HCT116 (cell line): Measurements from ENCODE around the gene RBM8A. TPM values are rescaled to one million over a fixed set of nuclear protein-coding genes. Genes with fewer than 3 reads are reported as not detected.

Source experiments
- ATAC-seq: fragments of 200-7000 bp; cut with Tn5 transposase; 2 replicates; pipeline ENCODE4 v1.9.1; 2020; ENCODE audit warnings: mild to moderate bottlenecking, moderate library complexity
- BruUV-seq: library from RNA; stranded (reverse); fragments of 400-500 nt; replicated peaks from 2 replicates; lab custom pipeline; 2021; lab: Mats Ljungman, UMichigan
- CTCF ChIA-PET: fragments of 300-600 bp; sonication (Branson Sonifier 250); formaldehyde crosslinking; loops from one replicate; lab custom pipeline; 2021; ENCODE audit warnings: antibody characterized with exemption; lab: Charles Lee
- POLR2A ChIA-PET: fragments of 300-600, 350-600 bp; sonication (Branson Sonifier 250); formaldehyde crosslinking; loops from one replicate; lab custom pipeline; 2021; ENCODE audit warnings: antibody characterized with exemption; lab: Charles Lee
- RAD21 ChIA-PET, 2 experiments: fragments of 300-600 bp; sonication (Branson Sonifier 250); formaldehyde crosslinking; loops; one replicate each; lab custom pipeline; 2023; ENCODE audit warnings: low total read pairs in 2 of 2; ENCODE audit not compliant: uncharacterized antibody in 2 of 2, unreplicated experiment in 2 of 2, low non-redundant PET in 1 of 2; lab: Charles Lee
- DNase-seq: peaks from one replicate; pipeline ENCODE4 v3.0.0-alpha.2; 2010; ENCODE audit warnings: low read depth, low spot score
- H2AFZ ChIP-seq: fragments of 200-600 bp; shearing (Covaris generic), sonication (generic); 2 replicates; pipeline ENCODE4 v1.6.1; 2017; ENCODE audit warnings: low read depth, mixed run types, mixed read lengths, antibody characterized with exemption, low read length; ENCODE audit not compliant: poor library complexity, severe bottlenecking
- H3K27ac ChIP-seq: 2 replicates; pipeline ENCODE4 v1.5.1; 2012; ENCODE audit warnings: low read depth, low read length
- H3K27me3 ChIP-seq: fragments of 200-600 bp; sonication (generic); 2 replicates; pipeline ENCODE4 v1.6.1; 2016; ENCODE audit warnings: mixed run types, low read length, mixed read lengths; ENCODE audit not compliant: insufficient read depth
- H3K36me3 ChIP-seq, 2 experiments: fragments of 200-500 bp in 1 of 2; fragments of 200-600 bp in 1 of 2; sonication (Bioruptor generic) in 1 of 2; sonication (generic) in 1 of 2; 2 replicates each; pipeline versions ENCODE4 v1.5.1 to v1.6.1; 2014 to 2016; ENCODE audit warnings: low read length in 2 of 2, inconsistent platforms in 1 of 2, mixed read lengths in 1 of 2, mixed run types in 1 of 2; ENCODE audit not compliant: insufficient read depth in 2 of 2, control insufficient read depth in 1 of 2
- H3K4me1 ChIP-seq, 2 experiments: fragments of 200-600 bp in 1 of 2; sonication (generic) in 1 of 2; 2 replicates each; pipeline versions ENCODE4 v1.5.1 to v1.6.1; 2012 to 2017; ENCODE audit warnings: low read length in 2 of 2, inconsistent platforms in 1 of 2, mild to moderate bottlenecking in 1 of 2, mixed read lengths in 1 of 2, mixed run types in 1 of 2, moderate library complexity in 1 of 2; ENCODE audit not compliant: insufficient read depth in 2 of 2, control insufficient read depth in 1 of 2
- H3K4me2 ChIP-seq: fragments of 200-600 bp; sonication (generic); 2 replicates; pipeline ENCODE4 v1.6.1; 2017; ENCODE audit warnings: mixed run types, low read length, mixed read lengths
- H3K4me3 ChIP-seq, 2 experiments: fragments of 200-600 bp in 1 of 2; sonication (generic) in 1 of 2; replicated peaks in 1 of 2; 2 replicates each; pipeline ENCODE4 v1.5.1; 2011 to 2016; ENCODE audit warnings: low read length in 2 of 2, control low read depth in 1 of 2, low read depth in 1 of 2, mild to moderate bottlenecking in 1 of 2, mixed read lengths in 1 of 2, mixed run types in 1 of 2
- H3K79me2 ChIP-seq: fragments of 200-600 bp; sonication (generic); 2 replicates; pipeline ENCODE4 v1.6.1; 2017; ENCODE audit warnings: mild to moderate bottlenecking, mixed run types, low read length, moderate library complexity, mixed read lengths; ENCODE audit not compliant: insufficient read depth
- H3K9ac ChIP-seq: fragments of 200-600 bp; sonication (generic); 2 replicates; pipeline ENCODE4 v1.6.1; 2016; ENCODE audit warnings: low read length, mixed read lengths
- H3K9me2 ChIP-seq: fragments of 200-600 bp; sonication (generic), shearing (Covaris generic); 2 replicates; pipeline ENCODE4 v1.6.1; 2017; ENCODE audit warnings: mixed run types, mild to moderate bottlenecking, moderate library complexity; ENCODE audit not compliant: insufficient read depth
- H3K9me3 ChIP-seq, 2 experiments: fragments of 200-500 bp in 1 of 2; fragments of 200-600 bp in 1 of 2; sonication (Bioruptor generic) in 1 of 2; sonication (generic) in 1 of 2; 2 replicates each; pipeline ENCODE4 v1.6.1; 2014 to 2017; ENCODE audit warnings: low read length in 2 of 2, mixed read lengths in 2 of 2, inconsistent platforms in 1 of 2, low read depth in 1 of 2, mild to moderate bottlenecking in 1 of 2, mixed run types in 1 of 2, moderate library complexity in 1 of 2; ENCODE audit not compliant: control insufficient read depth in 1 of 2, insufficient read depth in 1 of 2
- H4K20me1 ChIP-seq: fragments of 200-600 bp; sonication (generic), shearing (Covaris generic); 2 replicates; pipeline ENCODE4 v1.6.1; 2017; ENCODE audit warnings: mixed run types, mild to moderate bottlenecking, moderate library complexity; ENCODE audit not compliant: insufficient read depth
- CBX3 ChIP-seq: IDR thresholded peaks from 2 replicates; pipeline ENCODE4 v1.6.1; 2012; ENCODE audit warnings: low read depth
- CEBPB ChIP-seq: IDR thresholded peaks from 2 replicates; pipeline ENCODE4 v1.6.1; 2012; ENCODE audit warnings: low read depth
- EGR1 ChIP-seq: IDR thresholded peaks from 2 replicates; pipeline ENCODE4 v1.6.1; 2012; ENCODE audit warnings: low read depth
- ELF1 ChIP-seq: IDR thresholded peaks from 2 replicates; pipeline ENCODE4 v1.6.1; 2012; ENCODE audit warnings: low read depth, borderline replicate concordance
- EZH2 ChIP-seq: fragments of 200-600 bp; sonication (generic); IDR thresholded peaks from 2 replicates; pipeline ENCODE4 v1.6.1; 2017; ENCODE audit warnings: antibody characterized with exemption, mixed run types
- EZH2phosphoT487 ChIP-seq: fragments of 200-600 bp; IDR thresholded peaks from 2 replicates; pipeline ENCODE4 v1.6.1; 2018; ENCODE audit warnings: antibody characterized with exemption, borderline replicate concordance
- JUND ChIP-seq: IDR thresholded peaks from 2 replicates; pipeline ENCODE4 v1.6.1; 2012
- POLR2A ChIP-seq: IDR thresholded peaks from 2 replicates; pipeline ENCODE4 v1.7.0; 2011; ENCODE audit warnings: borderline replicate concordance; ENCODE audit not compliant: insufficient read depth, insufficient read length; ENCODE audit errors: extremely low read depth
- POLR2AphosphoS5 ChIP-seq: IDR thresholded peaks from 2 replicates; pipeline ENCODE4 v1.6.1; 2011; ENCODE audit warnings: mild to moderate bottlenecking, low read depth, low read length, moderate library complexity
- RAD21 ChIP-seq: IDR thresholded peaks from 2 replicates; pipeline ENCODE4 v1.6.1; 2012; ENCODE audit warnings: low read depth, mild to moderate bottlenecking
- SIN3A ChIP-seq: IDR thresholded peaks from 2 replicates; pipeline ENCODE4 v1.6.1; 2012; ENCODE audit warnings: low read depth
- SP1 ChIP-seq: IDR thresholded peaks from 2 replicates; pipeline ENCODE4 v1.6.1; 2012; ENCODE audit warnings: low read depth
- ZFX ChIP-seq: fragments of 450-650 bp; IDR thresholded peaks from 2 replicates; pipeline ENCODE4 v1.6.1; 2017
- ZNF274 ChIP-seq: fragments of 200-500 bp; sonication (Bioruptor generic); IDR thresholded peaks from 2 replicates; pipeline ENCODE4 v1.6.1; 2014; ENCODE audit warnings: mild to moderate bottlenecking, low read depth, low read length, inconsistent platforms
- intact Hi-C: fragments of 100-400 bp; cut with micrococcal nuclease; formaldehyde crosslinking; loops from 2 replicates; pipeline ENCODE4 v1.10.0; 2022
- total RNA-seq: library from RNA; stranded (reverse); gene quantifications from one replicate; pipeline ENCODE4 v1.2.1, GENCODE V29; 2021; ENCODE audit not compliant: unreplicated experiment
- TF ChIP-seq, protein P1 (sequence below): IDR thresholded peaks from 2 replicates; pipeline ENCODE4 v1.6.1; 2012
- TF ChIP-seq, protein P2 (sequence below), 3 experiments: fragments of 200-600 bp in 1 of 3; sonication (generic) in 1 of 3; IDR thresholded peaks in 2 of 3; conservative IDR thresholded peaks in 1 of 3; 2 replicates each; pipeline ENCODE4 v1.5.1; 2012 to 2017; ENCODE audit warnings: low read depth in 2 of 3, low read length in 2 of 3, antibody characterized with exemption in 1 of 3, borderline replicate concordance in 1 of 3, control low read depth in 1 of 3, mild to moderate bottlenecking in 1 of 3, mixed read lengths in 1 of 3, mixed run types in 1 of 3, moderate library complexity in 1 of 3; ENCODE audit not compliant: insufficient read depth in 1 of 3
- TF ChIP-seq, protein P3 (sequence below): IDR thresholded peaks from 2 replicates; pipeline ENCODE4 v1.6.1; 2011; ENCODE audit warnings: mild to moderate bottlenecking, low read length, moderate library complexity; ENCODE audit not compliant: insufficient replicate concordance; ENCODE audit errors: extremely low read depth
- TF ChIP-seq, protein P4 (sequence below): IDR thresholded peaks from 2 replicates; pipeline ENCODE4 v1.6.1; 2012

The RBM8A gene
- total RNA-seq, 1 experiment from 2014 or later = 195 TPM

DNA sequence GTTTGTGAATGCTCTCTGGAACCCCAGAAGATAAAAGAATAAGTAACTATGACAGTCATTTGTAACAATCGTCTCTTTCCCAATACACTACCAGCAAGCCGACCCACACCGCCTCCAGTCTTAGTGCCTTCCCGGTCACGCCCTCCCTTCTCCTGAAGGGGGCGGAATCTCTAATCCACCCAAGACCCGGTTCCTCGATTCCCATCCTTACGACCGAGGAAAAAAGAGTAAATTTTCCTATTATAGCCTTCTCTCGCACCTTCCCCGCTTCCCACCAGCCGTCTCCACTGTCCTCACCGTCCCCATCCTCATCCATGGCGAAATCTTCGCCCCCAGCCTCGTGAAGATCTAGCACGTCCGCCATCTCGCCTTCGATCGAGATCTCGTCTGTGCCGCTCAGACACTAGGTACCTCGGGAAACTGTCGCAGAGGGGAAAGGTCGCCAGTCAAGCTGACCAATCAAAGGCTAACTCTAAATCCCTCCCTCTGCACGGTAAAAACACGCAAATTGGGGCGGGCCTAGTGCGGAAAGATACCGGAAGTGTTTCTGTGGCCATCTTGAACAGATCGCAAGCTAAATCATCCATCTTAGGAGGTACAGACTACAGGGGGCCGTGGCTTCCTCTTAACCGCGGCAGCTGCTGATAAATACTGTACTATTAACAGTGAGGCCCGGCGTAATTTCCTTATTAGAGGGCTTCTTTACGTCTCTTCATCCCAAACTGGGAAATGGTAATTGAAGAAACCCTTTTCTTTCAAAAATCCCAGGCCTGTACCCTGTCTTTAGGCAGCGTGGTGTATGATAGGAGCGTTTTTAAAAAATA, at the start of gene RBM8A (continued):
- TF ChIP-seq, protein P1, sequence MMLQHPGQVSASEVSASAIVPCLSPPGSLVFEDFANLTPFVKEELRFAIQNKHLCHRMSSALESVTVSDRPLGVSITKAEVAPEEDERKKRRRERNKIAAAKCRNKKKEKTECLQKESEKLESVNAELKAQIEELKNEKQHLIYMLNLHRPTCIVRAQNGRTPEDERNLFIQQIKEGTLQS = no peak
- TF ChIP-seq SIN3A (peak; percentile 80), POLR2AphosphoS5 (peak; percentile 92), EZH2phosphoT487 (no peak), ZFX (0 out of 2 replicates have a peak, but pooled peaks have one; percentile 22), CBX3 (0 out of 2 replicates have a peak, but pooled peaks have one; percentile 53), ZNF274 (no peak), EGR1 (peak; percentile 80), SP1 (peak; percentile 93)

DNA sequence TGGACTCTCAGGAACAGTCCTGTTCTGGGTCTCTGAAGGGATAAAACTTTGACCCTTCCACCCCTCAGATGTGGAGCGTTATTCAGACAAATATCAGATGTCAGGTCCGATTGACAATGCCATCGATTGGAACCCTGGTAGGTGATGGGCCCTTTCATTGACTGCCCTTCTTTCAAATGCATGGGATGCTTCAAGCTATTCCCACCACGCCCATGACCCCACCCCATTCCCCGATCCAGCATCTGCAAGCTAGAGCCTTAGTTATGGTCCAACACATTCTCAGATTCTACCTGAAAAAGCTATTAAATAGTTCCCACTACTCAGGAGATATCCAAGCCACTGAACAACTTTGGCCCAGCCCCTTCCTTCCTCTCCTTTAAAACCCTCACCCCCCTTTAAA, 49.7 kb upstream of the RBM8A start:
- Histone ChIP-seq H3K4me1 (peaks cover 30 to 39% of the 10 kb centered on the region in 2 experiments), H3K9me3 (no peaks in the 10 kb centered on the region), H3K27me3 (no peaks in the 10 kb centered on the region), H3K36me3 (no peaks in the 10 kb centered on the region), H3K9me2 (no peaks in the 10 kb centered on the region), H3K9ac (no peak overlapping the region), H4K20me1 (no peaks in the 10 kb centered on the region), H3K27ac (no peak overlapping the region), H3K4me3 (no peak overlapping the region), H3K79me2 (no peaks in the 10 kb centered on the region), H3K4me2 (peak overlapping the region; percentile 25; the same call in 1 of the 2 replicates), H2AFZ (peak overlapping the region; percentile 60)
- intact Hi-C loops = loop anchor here (1.0 to 5.0 kb wide), 4 partner anchors 30 to 85 kb away; no protein-coding TSS in a partner anchor
- POLR2A ChIA-PET = interaction anchor here (1.0 to 1.5 kb wide), 4 partner anchors 13 to 76 kb away, joined by 3 to 6 read pairs (median 4); partner anchors contain the start of genes ANKRD34A and POLR3GL
- CTCF ChIA-PET = interaction anchor here (0.7 to 2.0 kb wide), 12 partner anchors 8 to 74 kb away, joined by 3 to 40 read pairs (median 4); partner anchors contain the start of genes ANKRD34A, LIX1L, POLR3GL and RBM8A
- RAD21 ChIA-PET = interaction anchor here in 1 of 2 experiments (1.9 kb wide), 1 partner anchor 30 kb away, joined by 13 read pairs; no protein-coding TSS in a partner anchor
- DNase-seq = no peak
- no TSS peak for BruUV-seq
- ATAC-seq = no peak
- no peak for TF ChIP-seq CEBPB
- TF ChIP-seq ZNF274 = no peak
- no peak for TF ChIP-seq CBX3
- TF ChIP-seq EZH2 = no peak
- no peak for TF ChIP-seq JUND
- TF ChIP-seq, protein P2, sequence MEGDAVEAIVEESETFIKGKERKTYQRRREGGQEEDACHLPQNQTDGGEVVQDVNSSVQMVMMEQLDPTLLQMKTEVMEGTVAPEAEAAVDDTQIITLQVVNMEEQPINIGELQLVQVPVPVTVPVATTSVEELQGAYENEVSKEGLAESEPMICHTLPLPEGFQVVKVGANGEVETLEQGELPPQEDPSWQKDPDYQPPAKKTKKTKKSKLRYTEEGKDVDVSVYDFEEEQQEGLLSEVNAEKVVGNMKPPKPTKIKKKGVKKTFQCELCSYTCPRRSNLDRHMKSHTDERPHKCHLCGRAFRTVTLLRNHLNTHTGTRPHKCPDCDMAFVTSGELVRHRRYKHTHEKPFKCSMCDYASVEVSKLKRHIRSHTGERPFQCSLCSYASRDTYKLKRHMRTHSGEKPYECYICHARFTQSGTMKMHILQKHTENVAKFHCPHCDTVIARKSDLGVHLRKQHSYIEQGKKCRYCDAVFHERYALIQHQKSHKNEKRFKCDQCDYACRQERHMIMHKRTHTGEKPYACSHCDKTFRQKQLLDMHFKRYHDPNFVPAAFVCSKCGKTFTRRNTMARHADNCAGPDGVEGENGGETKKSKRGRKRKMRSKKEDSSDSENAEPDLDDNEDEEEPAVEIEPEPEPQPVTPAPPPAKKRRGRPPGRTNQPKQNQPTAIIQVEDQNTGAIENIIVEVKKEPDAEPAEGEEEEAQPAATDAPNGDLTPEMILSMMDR (IDR thresholded peaks at IDR 0.05 in 2 of 3, conservative IDR thresholded peaks at IDR 0.05 in 1 of 3; ENCODE audit: borderline replicate concordance in 1 of 3, insufficient read depth in 1 of 3, low read depth in 2 of 3, low read length in 2 of 3) = no peak
- TF ChIP-seq POLR2A = no peak
- TF ChIP-seq, protein P3, sequence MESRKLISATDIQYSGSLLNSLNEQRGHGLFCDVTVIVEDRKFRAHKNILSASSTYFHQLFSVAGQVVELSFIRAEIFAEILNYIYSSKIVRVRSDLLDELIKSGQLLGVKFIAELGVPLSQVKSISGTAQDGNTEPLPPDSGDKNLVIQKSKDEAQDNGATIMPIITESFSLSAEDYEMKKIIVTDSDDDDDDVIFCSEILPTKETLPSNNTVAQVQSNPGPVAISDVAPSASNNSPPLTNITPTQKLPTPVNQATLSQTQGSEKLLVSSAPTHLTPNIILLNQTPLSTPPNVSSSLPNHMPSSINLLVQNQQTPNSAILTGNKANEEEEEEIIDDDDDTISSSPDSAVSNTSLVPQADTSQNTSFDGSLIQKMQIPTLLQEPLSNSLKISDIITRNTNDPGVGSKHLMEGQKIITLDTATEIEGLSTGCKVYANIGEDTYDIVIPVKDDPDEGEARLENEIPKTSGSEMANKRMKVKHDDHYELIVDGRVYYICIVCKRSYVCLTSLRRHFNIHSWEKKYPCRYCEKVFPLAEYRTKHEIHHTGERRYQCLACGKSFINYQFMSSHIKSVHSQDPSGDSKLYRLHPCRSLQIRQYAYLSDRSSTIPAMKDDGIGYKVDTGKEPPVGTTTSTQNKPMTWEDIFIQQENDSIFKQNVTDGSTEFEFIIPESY = no peak
- no peak for TF ChIP-seq SIN3A
- no peak for TF ChIP-seq EGR1
- TF ChIP-seq, protein P4, sequence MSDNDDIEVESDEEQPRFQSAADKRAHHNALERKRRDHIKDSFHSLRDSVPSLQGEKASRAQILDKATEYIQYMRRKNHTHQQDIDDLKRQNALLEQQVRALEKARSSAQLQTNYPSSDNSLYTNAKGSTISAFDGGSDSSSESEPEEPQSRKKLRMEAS = no peak
- TF ChIP-seq ELF1 = no peak
- TF ChIP-seq, protein P1 = no peak
- TF ChIP-seq RAD21 = no peak
